ENCODE results near the gene SPECC1L.

SPECC1L gene

DNA sequence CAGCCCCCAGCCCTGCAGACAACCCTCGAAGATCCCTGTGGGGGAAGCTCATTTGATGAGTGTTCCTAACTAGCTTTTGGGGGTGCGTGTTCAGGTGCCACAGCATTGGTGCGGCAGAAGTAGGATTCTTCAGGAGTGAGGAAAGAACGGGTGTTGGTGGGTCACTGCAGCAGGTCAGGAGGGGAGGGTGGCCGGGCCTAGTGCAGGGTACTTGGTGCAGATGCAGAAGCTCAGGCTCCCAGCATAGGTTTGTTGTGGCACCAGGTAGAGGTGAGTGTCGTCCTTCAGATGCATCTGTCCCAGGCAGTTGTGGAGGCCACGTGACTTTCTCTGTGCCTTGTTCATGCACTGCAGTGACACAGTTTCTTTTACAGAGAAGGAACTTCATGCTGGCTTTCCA, 141.6 kb downstream of the SPECC1L start:
- TF ChIP-seq, protein P1, sequence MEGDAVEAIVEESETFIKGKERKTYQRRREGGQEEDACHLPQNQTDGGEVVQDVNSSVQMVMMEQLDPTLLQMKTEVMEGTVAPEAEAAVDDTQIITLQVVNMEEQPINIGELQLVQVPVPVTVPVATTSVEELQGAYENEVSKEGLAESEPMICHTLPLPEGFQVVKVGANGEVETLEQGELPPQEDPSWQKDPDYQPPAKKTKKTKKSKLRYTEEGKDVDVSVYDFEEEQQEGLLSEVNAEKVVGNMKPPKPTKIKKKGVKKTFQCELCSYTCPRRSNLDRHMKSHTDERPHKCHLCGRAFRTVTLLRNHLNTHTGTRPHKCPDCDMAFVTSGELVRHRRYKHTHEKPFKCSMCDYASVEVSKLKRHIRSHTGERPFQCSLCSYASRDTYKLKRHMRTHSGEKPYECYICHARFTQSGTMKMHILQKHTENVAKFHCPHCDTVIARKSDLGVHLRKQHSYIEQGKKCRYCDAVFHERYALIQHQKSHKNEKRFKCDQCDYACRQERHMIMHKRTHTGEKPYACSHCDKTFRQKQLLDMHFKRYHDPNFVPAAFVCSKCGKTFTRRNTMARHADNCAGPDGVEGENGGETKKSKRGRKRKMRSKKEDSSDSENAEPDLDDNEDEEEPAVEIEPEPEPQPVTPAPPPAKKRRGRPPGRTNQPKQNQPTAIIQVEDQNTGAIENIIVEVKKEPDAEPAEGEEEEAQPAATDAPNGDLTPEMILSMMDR (IDR thresholded peaks at IDR 0.05; ENCODE audit: low read depth, low read length), result no peak
- no peak for DNase-seq (ENCODE audit: low read depth in 2 of 2)
- no peak overlapping the region for H3K4me3 ChIP-seq (replicated peaks in 1 of 2; ENCODE audit: low read depth in 2 of 2, low read length in 2 of 2)

DNA sequence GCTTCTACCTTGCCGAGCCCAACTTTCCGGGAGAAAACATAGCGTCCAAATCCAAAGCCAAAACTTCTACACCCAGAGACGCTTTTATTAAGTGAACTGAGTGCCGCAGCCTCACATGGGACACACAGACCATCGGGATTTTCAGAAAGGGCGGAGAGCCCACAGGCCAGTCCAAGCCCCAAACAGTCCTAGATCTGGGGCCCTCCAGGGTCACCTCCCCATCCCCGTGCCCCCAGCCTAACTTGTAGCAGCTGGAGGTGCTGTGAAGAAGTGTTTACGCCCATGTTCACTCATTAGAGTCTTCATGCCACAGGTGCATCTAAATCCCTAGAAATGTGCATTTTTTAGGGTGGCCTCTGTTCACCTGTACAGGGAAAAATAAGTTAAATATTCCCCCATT, 142.6 kb downstream of the SPECC1L start:
- DNase-seq (ENCODE audit: low read depth in 2 of 2), result no peak
- no peak overlapping the region for H3K4me3 ChIP-seq (replicated peaks in 1 of 2; ENCODE audit: low read depth in 2 of 2, low read length in 2 of 2)
- TF ChIP-seq, protein P1 (IDR thresholded peaks at IDR 0.05; ENCODE audit: low read depth, low read length), result no peak

DNA sequence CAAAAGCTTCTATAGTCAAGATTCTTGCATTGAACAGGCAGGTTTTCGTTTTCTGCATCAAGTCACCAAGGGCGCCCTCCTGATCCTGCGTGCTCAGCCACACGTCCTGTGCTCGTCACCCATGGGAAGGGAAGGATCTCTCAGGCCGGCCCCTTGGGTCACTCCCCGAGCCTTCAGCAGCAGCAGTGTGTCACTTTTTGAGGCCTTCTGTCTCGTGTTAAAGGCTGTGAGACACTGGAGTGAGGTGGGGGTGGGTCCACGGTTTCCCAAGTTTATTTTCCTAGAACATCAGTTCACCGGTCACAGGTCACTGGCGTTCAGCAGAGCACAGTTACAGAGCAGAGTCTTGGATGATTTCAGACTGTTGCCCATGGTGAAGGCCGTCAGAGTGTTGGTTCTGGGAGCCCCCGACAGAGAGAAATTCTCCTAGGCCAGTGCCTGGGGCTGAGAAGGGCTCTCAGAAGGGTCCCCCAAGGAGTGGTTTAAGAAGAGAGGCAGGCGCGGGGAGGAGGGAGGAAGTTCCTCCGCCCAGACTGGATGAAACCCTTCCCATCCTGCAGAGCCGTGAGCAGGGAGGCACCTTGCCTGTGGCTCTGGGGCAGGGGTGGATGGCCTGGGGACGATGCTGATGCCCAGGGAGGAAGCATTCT, 143.2 kb downstream of the SPECC1L start:
- TF ChIP-seq, protein P1 (IDR thresholded peaks at IDR 0.05; ENCODE audit: low read depth, low read length), result no peak
- H3K4me3 ChIP-seq (replicated peaks in 1 of 2; ENCODE audit: low read depth in 2 of 2, low read length in 2 of 2), result no peak overlapping the region
- no peak for DNase-seq (ENCODE audit: low read depth in 2 of 2)

DNA sequence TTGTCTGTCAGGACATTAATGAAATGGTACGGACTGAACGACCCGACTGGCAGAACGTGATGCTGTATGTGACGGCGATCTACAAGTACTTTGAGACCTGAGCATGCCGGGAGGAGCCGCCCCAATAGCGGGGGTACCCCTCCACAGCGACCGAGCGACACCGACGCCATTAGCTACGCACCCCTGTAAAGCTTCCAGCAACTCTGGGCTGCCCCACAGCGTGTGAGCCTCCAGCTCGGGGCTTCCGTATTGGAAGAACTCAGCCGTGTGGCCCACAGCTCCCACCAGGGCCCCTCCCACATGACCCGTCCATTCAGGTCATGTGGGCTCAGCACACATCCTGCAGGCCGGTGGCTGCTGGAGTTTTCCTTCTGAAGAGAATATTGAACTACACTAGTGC, 143.9 kb downstream of the SPECC1L start:
- H3K4me3 ChIP-seq (replicated peaks in 1 of 2; ENCODE audit: low read depth in 2 of 2, low read length in 2 of 2), result no peak overlapping the region
- TF ChIP-seq, protein P1 (IDR thresholded peaks at IDR 0.05; ENCODE audit: low read depth, low read length), result no peak
- DNase-seq (ENCODE audit: low read depth in 2 of 2), result no peak

DNA sequence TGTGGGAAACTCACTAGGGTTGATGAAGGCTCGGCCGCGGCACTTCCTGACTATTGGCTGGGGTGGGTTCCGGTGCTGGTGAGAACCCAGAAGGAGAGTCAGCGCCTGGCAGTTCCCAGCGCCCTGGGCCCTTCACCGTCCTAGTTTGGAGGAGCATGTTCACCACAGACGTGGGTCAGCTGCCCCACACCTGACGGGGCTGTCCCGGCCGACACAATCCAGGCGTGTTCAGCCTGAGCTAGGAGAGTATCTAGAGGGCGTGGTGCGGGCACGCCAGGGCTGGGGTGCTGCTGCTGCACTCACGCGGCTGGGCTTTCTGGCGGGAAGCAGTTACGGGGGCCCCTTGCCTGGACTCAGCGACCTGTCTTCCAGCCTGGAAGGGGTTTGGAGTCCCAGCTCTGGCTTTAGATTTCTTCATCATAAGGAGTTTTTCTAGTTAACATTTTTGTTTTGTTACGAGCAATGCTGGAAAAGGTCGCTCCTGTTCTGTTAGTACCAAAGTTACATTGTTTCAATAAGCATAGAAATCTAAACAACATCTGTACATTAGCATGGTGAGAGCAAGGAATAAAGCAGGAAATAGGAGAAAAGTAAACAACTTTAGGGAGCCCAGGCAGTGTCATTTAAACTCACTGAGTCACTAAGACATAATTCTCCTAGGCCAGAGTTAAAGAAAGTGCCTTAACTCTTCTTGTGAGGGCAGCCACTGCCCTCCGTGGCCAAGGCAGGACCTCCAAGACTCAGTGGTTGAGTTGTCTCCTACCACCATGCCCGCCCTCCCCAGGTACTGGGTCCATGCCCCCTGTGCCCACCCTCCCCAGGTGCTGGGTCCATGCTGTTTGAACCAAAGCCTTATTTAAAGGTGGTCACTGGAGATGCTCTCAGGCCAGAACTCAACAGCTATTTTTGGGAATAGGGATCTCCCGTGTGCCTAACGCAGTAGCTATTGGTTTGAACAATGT, 144.6 kb downstream of the SPECC1L start:
- no peak for DNase-seq (ENCODE audit: low read depth in 2 of 2)

DNA sequence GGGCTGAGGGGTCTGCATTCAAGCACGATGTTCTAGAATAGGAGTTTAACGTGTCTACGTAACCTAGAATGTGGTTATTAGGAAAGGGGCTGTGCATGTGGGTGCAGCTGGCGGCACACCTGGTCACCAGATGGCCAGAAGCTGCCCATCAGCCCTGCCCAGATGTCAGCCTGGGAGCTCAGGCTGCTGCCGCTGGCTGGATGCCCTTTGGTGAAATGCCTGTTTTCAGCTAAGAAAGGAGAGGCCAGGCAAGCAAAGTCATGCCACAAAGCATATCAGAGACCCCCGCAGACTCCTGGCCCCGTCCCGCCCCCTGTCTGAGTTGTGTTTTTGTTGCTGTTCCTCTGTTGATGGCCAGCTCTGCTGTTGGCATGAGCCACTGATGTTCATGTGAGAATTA, 145.5 kb downstream of the SPECC1L start:
- DNase-seq (ENCODE audit: low read depth in 2 of 2), result no peak
- TF ChIP-seq, protein P1 (IDR thresholded peaks at IDR 0.05; ENCODE audit: low read depth, low read length), result no peak
- no peak overlapping the region for H3K4me3 ChIP-seq (replicated peaks in 1 of 2; ENCODE audit: low read depth in 2 of 2, low read length in 2 of 2)

More for the DNA sequence above, 144.6 kb downstream of the SPECC1L start:
- TF ChIP-seq, protein P1 (IDR thresholded peaks at IDR 0.05; ENCODE audit: low read depth, low read length), result no peak
- no peak overlapping the region for H3K4me3 ChIP-seq (replicated peaks in 1 of 2; ENCODE audit: low read depth in 2 of 2, low read length in 2 of 2)

Measured in cardiac fibroblast (primary cell).